Stimulated activated CD8-positive, alpha-beta memory T cell treated with anti-CD3 and anti-CD28 coated beads, Interleukin-15, amount 100 ng/mL, for 48 hours (primary cell): ENCODE results near the gene OR2T29.
A peak's percentile ranks its signal among the peaks of the same experiment; 100 is the strongest.
"Not testable (repeated sequence)": the region's sequence is repeated elsewhere in the genome, so short reads cannot be mapped to it uniquely, and the experiment has no call there.

Experiments
- DNase-seq, 2 donors: peaks; one replicate each; pipeline ENCODE4 v3.0.0-alpha.2; 2020; ENCODE audit warnings: low read depth in 2 of 2

Gene OR2T29, protein sequence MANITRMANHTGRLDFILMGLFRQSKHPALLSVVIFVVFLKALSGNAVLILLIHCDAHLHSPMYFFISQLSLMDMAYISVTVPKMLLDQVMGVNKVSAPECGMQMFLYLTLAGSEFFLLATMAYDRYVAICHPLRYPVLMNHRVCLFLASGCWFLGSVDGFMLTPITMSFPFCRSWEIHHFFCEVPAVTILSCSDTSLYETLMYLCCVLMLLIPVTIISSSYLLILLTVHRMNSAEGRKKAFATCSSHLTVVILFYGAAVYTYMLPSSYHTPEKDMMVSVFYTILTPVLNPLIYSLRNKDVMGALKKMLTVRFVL

GRCh38 chr1:248562672-248563071 is at the start of gene OR2T29:
OR2T29 (minus strand) TSS chr1:248562772; CDS start chr1:248559491, 3,281 bp downstream.
- DNase-seq, result not testable (repeated sequence)

GRCh38 chr1:248611883-248612414 is 49.4 kb upstream of the OR2T29 start:
- peak; percentile 13 to 21 for DNase-seq

GRCh38 chr1:248610301-248610700 is 47.7 kb upstream of the OR2T29 start:
- no peak for DNase-seq

GRCh38 chr1:248599396-248599795 is 36.8 kb upstream of the OR2T29 start:
- no peak for DNase-seq

DNA sequence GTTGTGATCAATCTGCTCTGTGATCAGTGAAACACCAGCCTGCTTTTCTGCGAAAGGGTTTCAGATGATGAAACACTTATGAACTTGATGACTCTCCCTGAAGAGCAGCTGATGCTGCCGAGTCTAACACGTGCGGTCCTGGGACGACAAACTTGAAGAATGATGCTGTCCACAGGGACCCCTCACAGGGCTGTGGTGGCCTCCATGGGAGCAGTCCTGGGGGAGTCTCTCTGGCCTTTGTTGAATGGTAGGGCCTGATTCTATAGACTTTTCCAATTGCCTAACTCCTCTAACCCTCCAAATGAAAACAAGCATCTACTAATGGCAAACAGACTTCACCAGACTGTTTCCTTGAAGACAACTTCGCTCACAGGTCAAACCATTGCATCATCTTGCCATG is 35.0 kb upstream of the OR2T29 start, which contains the start of gene OR2T10:
OR2T10 (minus strand) TSS at position 112 of the 400 bp plus-strand sequence. CDS start 3,932 bp downstream, outside the sequence.
- no peak for DNase-seq

DNA sequence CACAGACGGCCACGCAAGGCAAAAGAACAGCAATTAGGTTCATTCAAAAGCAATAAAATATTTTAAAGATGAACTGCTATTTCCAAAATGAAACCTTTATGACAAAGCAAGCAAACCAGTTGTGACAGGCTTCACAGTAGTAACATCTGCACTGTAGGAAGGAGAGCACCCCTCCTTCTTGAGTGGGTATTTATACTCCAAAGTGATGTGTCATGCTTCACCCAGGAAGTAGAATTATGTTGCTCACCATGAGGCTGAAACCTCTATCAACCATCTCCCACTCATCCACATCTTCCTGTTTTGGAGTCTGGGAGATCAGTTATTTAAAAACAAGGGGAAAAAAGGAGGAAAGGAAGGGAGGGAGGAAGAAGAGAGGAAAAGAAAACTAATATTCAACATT is 34.0 kb upstream of the OR2T29 start:
- DNase-seq, result no peak

DNA sequence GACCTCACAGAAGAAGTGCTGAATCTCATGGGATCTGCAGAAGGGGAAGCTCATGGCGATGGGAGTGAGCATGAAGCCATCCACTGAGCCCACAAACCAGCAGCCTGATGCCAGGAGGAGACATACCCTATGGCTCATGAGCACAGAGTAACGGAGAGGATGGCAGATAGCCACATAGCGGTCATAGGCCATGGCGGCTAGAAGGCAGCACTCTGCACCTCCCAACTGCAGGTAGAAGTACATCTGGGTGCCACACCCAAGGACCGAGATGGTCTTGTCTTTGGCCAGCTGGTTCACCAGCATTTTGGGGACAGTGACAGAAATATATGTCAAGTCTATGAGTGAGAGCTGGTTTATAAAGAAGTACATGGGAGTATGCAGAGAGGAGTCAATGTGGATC is 30.7 kb upstream of the OR2T29 start:
- no peak for DNase-seq

GRCh38 chr1:248592655-248593054 is 30.1 kb upstream of the OR2T29 start:
- DNase-seq, result no peak

DNA sequence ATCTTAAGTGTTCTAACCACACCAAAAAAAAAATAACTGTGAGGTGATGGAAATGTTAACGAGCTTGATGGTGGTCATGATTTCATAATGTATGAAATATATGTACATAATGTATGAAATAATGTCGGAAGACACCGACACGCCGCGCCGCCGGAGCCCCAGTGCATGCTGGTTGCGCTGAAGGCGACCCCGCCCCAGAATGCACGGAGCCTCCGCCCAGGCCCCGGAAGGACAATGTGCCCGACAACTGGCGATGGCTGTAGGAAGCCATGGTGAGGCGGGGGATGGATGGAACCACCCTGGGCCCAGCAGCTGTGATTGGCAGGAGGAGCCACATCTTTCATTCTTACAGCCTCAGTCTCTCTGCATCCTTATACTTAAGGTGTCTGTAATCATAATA is 27.5 kb upstream of the OR2T29 start:
- DNase-seq, result no peak

DNA sequence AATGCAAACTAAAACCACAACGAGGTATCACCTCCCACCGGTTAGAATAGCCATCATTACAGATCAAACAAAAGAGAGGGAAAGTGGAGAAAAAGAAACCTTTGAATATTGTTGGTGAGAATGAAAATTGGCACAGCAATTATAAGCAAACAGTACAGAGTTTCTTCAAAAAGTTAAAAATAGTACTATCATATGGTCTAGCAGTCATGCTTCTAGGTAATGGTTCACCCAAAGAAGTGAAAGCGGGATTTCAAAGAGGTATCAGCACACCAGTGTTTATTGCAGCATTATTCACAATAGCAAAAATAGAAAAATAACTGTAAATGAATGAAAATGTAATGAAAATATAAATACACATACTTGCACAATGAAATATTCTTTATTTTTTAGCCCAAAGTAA is 26.8 kb upstream of the OR2T29 start:
- no peak for DNase-seq

- no peak for DNase-seq
Measured at GRCh38 chr1:248585266-248585665, 22.7 kb upstream of the OR2T29 start.

GRCh38 chr1:248576260-248576980 is 13.8 kb upstream of the OR2T29 start:
- no peak for DNase-seq

GRCh38 chr1:248574657-248575056 is 12.1 kb upstream of the OR2T29 start, which contains the start of gene OR2T34:
OR2T34 (minus strand) TSS chr1:248574757; CDS start chr1:248574757, 0 bp downstream.
- DNase-seq, result not testable (repeated sequence)

GRCh38 chr1:248573856-248574255 is 11.3 kb upstream of the OR2T29 start:
- DNase-seq, result not testable (repeated sequence)

- DNase-seq, result not testable (repeated sequence)
Measured at GRCh38 chr1:248572049-248572448, 9.5 kb upstream of the OR2T29 start.

GRCh38 chr1:248570811-248571210 is 8.2 kb upstream of the OR2T29 start:
- DNase-seq, result not testable (repeated sequence)

DNA sequence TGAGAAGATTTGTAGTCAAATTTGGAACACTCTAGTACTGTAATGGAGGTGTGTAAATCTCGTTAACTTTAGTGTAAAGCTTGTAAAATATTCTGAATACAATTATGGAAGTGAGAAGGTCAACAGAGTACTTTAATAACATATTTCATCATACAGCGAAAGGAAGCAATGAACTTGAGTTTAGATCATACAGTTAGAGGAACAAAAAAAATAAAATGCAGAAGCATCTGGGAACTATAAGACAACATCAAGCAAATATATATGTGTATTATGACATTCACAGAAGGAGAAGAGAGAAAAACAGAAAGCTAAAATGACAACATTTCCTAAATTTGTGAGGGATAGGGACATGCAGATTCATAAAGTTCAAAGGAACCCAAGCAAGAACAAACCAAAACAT is 6.5 kb upstream of the OR2T29 start:
- DNase-seq, result not testable (repeated sequence)

DNA sequence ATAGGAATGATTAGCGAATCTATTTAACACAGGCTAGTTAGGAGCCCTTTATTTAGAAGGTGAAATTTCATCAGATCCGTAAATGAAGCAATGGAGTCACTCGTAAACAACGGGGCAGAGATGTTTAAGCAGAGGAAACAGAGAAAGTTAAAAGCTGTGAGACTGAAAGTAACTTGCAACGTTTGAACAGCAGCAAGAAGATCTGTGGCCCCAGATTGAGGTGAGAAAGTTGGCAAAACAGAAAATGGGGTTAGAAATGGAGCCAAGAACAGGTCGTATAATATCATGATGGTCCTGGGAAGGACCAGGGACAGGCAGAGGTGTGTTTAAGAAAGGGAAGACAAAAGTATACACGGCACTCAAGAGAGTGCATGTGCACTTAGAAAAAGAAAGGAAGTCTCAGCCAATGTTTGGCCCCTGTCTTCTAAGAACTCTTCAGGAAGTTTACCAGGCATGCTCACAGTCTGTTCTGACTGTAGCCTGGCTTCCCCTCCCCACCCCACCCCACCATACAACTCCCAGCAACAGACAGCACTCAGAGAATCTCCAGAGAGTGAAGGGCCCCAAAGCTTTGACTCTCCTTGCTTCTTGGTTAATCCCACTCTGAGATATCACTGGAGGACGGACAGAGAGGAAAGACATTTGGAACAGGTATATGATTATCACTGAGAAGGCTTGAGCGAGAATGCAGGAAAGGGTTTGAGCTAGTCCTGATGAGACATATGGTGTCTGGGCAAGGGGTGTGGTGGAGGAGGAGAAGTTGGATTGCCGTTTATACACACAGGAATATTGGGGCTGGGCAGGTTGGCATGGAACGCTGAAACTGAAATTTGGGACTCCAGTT is 3.2 kb upstream of the OR2T29 start:
- DNase-seq, result not testable (repeated sequence)

- DNase-seq, result not testable (repeated sequence)
Measured at GRCh38 chr1:248551027-248551426, 11.5 kb downstream of the OR2T29 start.

DNA sequence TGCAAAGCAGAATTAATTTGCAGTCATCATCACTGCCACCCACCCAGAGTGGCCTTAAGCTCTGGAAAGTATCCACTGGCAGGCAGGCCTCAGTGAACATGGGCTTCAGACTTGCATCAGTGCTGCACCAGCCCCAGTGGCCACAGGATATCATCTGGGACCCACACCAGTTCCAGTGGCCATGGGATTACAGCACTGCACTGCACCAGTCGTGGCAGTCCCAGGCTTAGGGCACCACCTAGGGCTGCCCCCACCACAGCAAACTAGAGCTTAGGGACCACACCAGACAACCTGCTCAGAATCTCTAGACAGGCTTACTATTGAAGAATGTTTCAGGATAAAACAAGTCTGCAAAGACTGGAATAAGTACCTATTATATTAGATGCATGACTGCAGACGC is 15.2 kb downstream of the OR2T29 start:
- not testable (repeated sequence) for DNase-seq

DNA sequence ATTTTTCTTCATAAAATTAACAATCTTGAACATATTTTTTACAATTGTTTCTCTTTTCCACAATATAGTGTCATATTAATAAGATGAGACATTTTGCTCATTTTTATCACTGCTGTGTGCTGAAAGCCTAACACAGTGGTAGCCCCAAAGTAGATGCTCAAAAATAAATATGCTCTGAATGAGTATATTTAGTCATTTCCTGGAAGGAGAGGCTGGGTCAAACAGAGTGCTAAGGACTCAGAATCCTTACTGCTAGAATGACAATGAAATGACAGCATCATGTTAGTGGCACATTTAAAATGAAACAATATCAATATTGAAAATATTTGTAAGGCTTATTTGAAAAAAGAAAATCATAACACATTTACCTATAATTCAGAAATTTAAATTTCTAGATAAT is 25.1 kb downstream of the OR2T29 start:
- DNase-seq, result not testable (repeated sequence)

- no peak for DNase-seq
Measured at GRCh38 chr1:248521856-248522255, 40.7 kb downstream of the OR2T29 start.
